B cell (primary cell): ENCODE measurements around the gene NEGR1. TPM values are rescaled to one million over a fixed set of nuclear protein-coding genes. Genes with fewer than 3 reads are reported as not detected.

Experiments used
- ATAC-seq: fragments of 200-7000 bp; cut with Tn5 transposase; one replicate; pipeline ENCODE4 v1.10.0; 2021; ENCODE audit warnings: low read depth, mild to moderate bottlenecking, moderate number of reproducible peaks, moderate library complexity
- CTCF ChIA-PET: fragments of 350-600 bp; sonication (Branson Sonifier 250); formaldehyde crosslinking; loops from one replicate; lab custom pipeline; 2021; ENCODE audit warnings: antibody characterized with exemption, inconsistent platforms; lab: Charles Lee
- POLR2A ChIA-PET: fragments of 350-600 bp; sonication (Branson Sonifier 250); formaldehyde crosslinking; loops from one replicate; lab custom pipeline; 2021; ENCODE audit warnings: antibody characterized with exemption; lab: Charles Lee
- DNase-seq: peaks from one replicate; pipeline ENCODE4 v3.0.0; 2013
- H2AFZ ChIP-seq: 2 replicates; pipeline ENCODE4 v1.6.1; 2012; ENCODE audit warnings: mild to moderate bottlenecking, low read depth, low read length; ENCODE audit not compliant: insufficient read depth, poor library complexity, severe bottlenecking
- H3K27ac ChIP-seq, 2 donors: 1 replicate in 1 of 2; 2 replicates in 1 of 2; pipeline ENCODE4 v1.5.1; 2012 to 2013; ENCODE audit warnings: low read length in 2 of 2, mild to moderate bottlenecking in 2 of 2, moderate library complexity in 1 of 2
- H3K27me3 ChIP-seq, 4 experiments: fragments of 200-600 bp in 1 of 4; sonication (generic) in 1 of 4; replicated peaks in 1 of 4; 1 replicate in 2 of 4; 2 replicates in 2 of 4; pipeline versions ENCODE4 v1.6.1 to v1.7.0; 2013 to 2016; ENCODE audit warnings: low read length in 3 of 4, mild to moderate bottlenecking in 2 of 4, mixed read lengths in 1 of 4, moderate library complexity in 1 of 4; ENCODE audit not compliant: insufficient read depth in 4 of 4, control insufficient read depth in 3 of 4; ENCODE audit errors: control extremely low read depth in 1 of 4
- H3K36me3 ChIP-seq, 2 experiments: replicated peaks in 1 of 2; 1 replicate in 1 of 2; 2 replicates in 1 of 2; pipeline versions ENCODE4 v1.6.1 to v1.7.1; 2013; ENCODE audit warnings: low read length in 1 of 2; ENCODE audit not compliant: insufficient read depth in 2 of 2, control insufficient read depth in 1 of 2; ENCODE audit errors: control extremely low read depth in 1 of 2, extremely low read depth in 1 of 2
- H3K4me1 ChIP-seq, 2 donors: fragments of 200-600 bp in 1 of 2; sonication (generic) in 1 of 2; 1 replicate in 1 of 2; 2 replicates in 1 of 2; pipeline versions ENCODE4 v1.5.1 to v1.6.1; 2013 to 2017; ENCODE audit warnings: low read length in 2 of 2; ENCODE audit not compliant: control insufficient read depth in 2 of 2, insufficient read depth in 2 of 2
- H3K4me2 ChIP-seq: replicated peaks from 2 replicates; pipeline ENCODE3; 2012; ENCODE audit warnings: mild to moderate bottlenecking, low read depth, low read length; ENCODE audit not compliant: poor library complexity, severe bottlenecking
- H3K4me3 ChIP-seq, 5 experiments: fragments of 200-600 bp in 1 of 5; sonication (generic) in 1 of 5; 1 replicate in 3 of 5; 2 replicates in 2 of 5; pipeline versions ENCODE4 v1.5.1 to v1.7.0; 2011 to 2016; ENCODE audit warnings: low read length in 4 of 5, mild to moderate bottlenecking in 4 of 5, low read depth in 2 of 5, control low read depth in 1 of 5, moderate library complexity in 1 of 5; ENCODE audit not compliant: insufficient read depth in 1 of 5; ENCODE audit errors: control extremely low read depth in 1 of 5, extremely low read depth in 1 of 5
- H3K79me2 ChIP-seq: fragments of 200-600 bp; sonication (generic); one replicate; pipeline ENCODE4 v1.6.0; 2016; ENCODE audit warnings: low read length; ENCODE audit not compliant: control insufficient read depth, insufficient read depth
- H3K9ac ChIP-seq: fragments of 200-600 bp; sonication (generic); 2 replicates; pipeline ENCODE4 v1.6.1; 2017; ENCODE audit warnings: mild to moderate bottlenecking, low read length, moderate library complexity
- H3K9me3 ChIP-seq, 3 donors: one replicate each; pipeline versions ENCODE4 v1.6.1 to v1.7.1; 2013; ENCODE audit warnings: low read length in 2 of 3; ENCODE audit not compliant: control insufficient read depth in 2 of 3, insufficient read depth in 1 of 3; ENCODE audit errors: control extremely low read depth in 1 of 3
- H4K20me1 ChIP-seq: 2 replicates; pipeline ENCODE4 v1.6.0; 2012; ENCODE audit warnings: mild to moderate bottlenecking, low read length; ENCODE audit not compliant: insufficient read depth, control insufficient read depth, poor library complexity, severe bottlenecking
- H3K27ac Mint-ChIP-seq: one replicate; pipeline ENCODE4 v1.8.0; 2021; ENCODE audit warnings: mixed read lengths
- H3K27me3 Mint-ChIP-seq: one replicate; pipeline ENCODE4 v1.8.0; 2021; ENCODE audit warnings: mixed read lengths
- H3K4me1 Mint-ChIP-seq: one replicate; pipeline ENCODE4 v1.8.0; 2021; ENCODE audit warnings: mixed read lengths
- H3K4me3 Mint-ChIP-seq: one replicate; pipeline ENCODE4 v1.8.0; 2021; ENCODE audit warnings: mixed read lengths
- H3K9me3 Mint-ChIP-seq: one replicate; pipeline ENCODE4 v1.8.0; 2022; ENCODE audit warnings: mixed read lengths; ENCODE audit not compliant: insufficient read depth
- CTCF ChIP-seq: fragments of 200-600 bp; IDR thresholded peaks from one replicate; pipeline ENCODE4 v1.8.0; 2022; ENCODE audit warnings: antibody characterized with exemption, mild to moderate bottlenecking
- EZH2 ChIP-seq: IDR thresholded peaks from 2 replicates; pipeline ENCODE4 v1.6.1; 2012; ENCODE audit warnings: borderline replicate concordance, low read depth, mild to moderate bottlenecking, moderate library complexity, low read length; ENCODE audit not compliant: insufficient read depth, poor library complexity, severe bottlenecking
- WGBS: methylation state at CpG from one replicate; pipeline ENCODE4 v1.1.5; 2013; ENCODE audit warnings: missing lambda C conversion rate; ENCODE audit not compliant: insufficient coverage; 5-methylcytosine and 5-hydroxymethylcytosine counted together
- intact Hi-C: fragments of 100-400 bp; cut with micrococcal nuclease; formaldehyde crosslinking; loops from one replicate; pipeline ENCODE4 v1.10.0; 2022
- polyA plus RNA-seq: library from polyadenylated mRNA; depleted of rRNA; stranded (reverse); fragments of >200 nt; gene quantifications from 2 replicates; pipeline ENCODE4 v1.2.3, GENCODE V29; 2012
- total RNA-seq, 2 donors: library from RNA; stranded (reverse); fragments of 120-200 nt in 1 of 2; gene quantifications; 1 replicate in 1 of 2; 2 replicates in 1 of 2; pipeline versions ENCODE4 v1.2.3 to v1.2.4, GENCODE V29; 2013 to 2022

NEGR1 gene
- total and polyA plus RNA-seq, 2 donors (not counting 1 experiment from before 2014, with no cell fraction given): 0.01 TPM; not detected in 1

DNA sequence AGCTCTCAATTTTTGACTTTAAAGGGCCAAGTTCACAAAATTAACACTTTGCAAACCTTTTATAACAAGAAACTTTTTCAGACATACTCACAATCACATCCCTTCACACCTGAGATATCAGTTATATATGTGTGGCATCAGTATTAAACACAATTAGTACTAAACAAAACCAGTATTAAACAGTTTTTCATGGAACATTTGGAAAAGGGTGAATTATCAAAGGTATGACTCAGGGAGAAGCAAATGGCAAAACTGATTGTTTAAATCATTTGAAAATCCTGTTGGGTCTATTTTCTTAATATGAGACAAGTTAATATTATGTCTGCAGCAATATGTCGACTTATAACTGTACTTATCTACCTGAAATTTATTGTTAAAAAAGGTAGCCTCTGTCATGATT, 587.3 kb downstream of the NEGR1 start:
- Histone ChIP-seq H3K36me3 (no peaks in the 10 kb centered on the region), H3K4me2 (no peak overlapping the region), H3K4me3 (no peak overlapping the region), H3K79me2 (no peaks in the 10 kb centered on the region), H3K27ac (no peak overlapping the region), H3K4me1 (no peaks in the 10 kb centered on the region), H2AFZ (no peak overlapping the region), H3K9ac (no peak overlapping the region), H4K20me1 (no peaks in the 10 kb centered on the region), H3K27me3 (no peaks in the 10 kb centered on the region), H3K9me3 (no peaks in the 10 kb centered on the region)
- Mint-ChIP-seq H3K27me3 (no peaks in the 10 kb centered on the region), H3K27ac (no peak overlapping the region), H3K4me1 (no peaks in the 10 kb centered on the region), H3K9me3 (no peaks in the 10 kb centered on the region), H3K4me3 (no peak overlapping the region)
- CTCF ChIA-PET: no interaction called here
- ATAC-seq: no peak
- TF ChIP-seq CTCF: no peak
- no peak for TF ChIP-seq EZH2
- no CpG with 5 or more reads among the region's 1 CpG for WGBS
- POLR2A ChIA-PET: no interaction called here
- DNase-seq: no peak
- intact Hi-C loops: no loop called here

DNA sequence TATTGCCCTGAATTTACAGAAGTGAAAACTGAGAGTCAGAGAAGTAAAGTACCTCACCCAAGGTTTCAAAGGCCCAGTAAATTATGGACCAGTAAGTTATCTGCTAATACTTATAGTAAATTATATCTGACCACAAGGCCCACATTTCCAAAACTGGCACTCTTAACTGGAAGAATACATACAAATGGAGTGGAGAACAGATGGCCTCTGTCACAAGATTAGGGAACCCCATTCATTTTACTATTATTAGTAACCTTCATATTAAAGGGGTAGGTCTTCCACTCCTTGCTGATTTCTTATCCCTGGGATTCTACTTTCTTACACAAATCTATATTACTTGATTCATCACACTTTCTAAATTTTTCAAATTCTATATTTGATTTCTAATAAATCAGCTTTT, 588.8 kb downstream of the NEGR1 start:
- Histone ChIP-seq H3K27me3 (no peaks in the 10 kb centered on the region), H3K36me3 (no peaks in the 10 kb centered on the region), H3K4me1 (no peaks in the 10 kb centered on the region), H3K4me2 (no peak overlapping the region), H3K27ac (no peak overlapping the region), H2AFZ (no peak overlapping the region), H3K9me3 (no peaks in the 10 kb centered on the region), H3K79me2 (no peaks in the 10 kb centered on the region), H3K4me3 (no peak overlapping the region), H3K9ac (no peak overlapping the region), H4K20me1 (no peaks in the 10 kb centered on the region)
- ATAC-seq: no peak
- Mint-ChIP-seq H3K4me1 (no peaks in the 10 kb centered on the region), H3K9me3 (no peaks in the 10 kb centered on the region), H3K27me3 (no peaks in the 10 kb centered on the region), H3K4me3 (no peak overlapping the region), H3K27ac (no peak overlapping the region)
- no peak for DNase-seq
- ChIA-PET POLR2A (no interaction called here), CTCF (no interaction called here)
- intact Hi-C loops: no loop called here
- no peak for TF ChIP-seq EZH2
- no peak for TF ChIP-seq CTCF
